Esophagus muscularis mucosa (tissue), 4 donors: Measurements from ENCODE around the gene ZNF711.

Source experiments
- CTCF ChIP-seq, 3 experiments: fragments of 200-600 bp in 2 of 3; fragments of 450-650 bp in 1 of 3; sonication (generic) in 2 of 3; IDR thresholded peaks; one replicate each; pipeline ENCODE4 v1.5.1; 2017 to 2019; ENCODE audit warnings: antibody characterized with exemption in 3 of 3, mild to moderate bottlenecking in 2 of 3, moderate library complexity in 1 of 3
- EP300 ChIP-seq: sonication (generic); formaldehyde crosslinking; IDR thresholded peaks from one replicate; pipeline ENCODE4 v1.6.1; 2017; ENCODE audit warnings: antibody characterized with exemption
- POLR2A ChIP-seq: fragments of 450-650 bp; IDR thresholded peaks from one replicate; pipeline ENCODE4 v1.6.1; 2017; ENCODE audit warnings: antibody characterized with exemption, moderate library complexity, mild to moderate bottlenecking, low read depth
- POLR2AphosphoS5 ChIP-seq, 2 donors: sonication (generic); formaldehyde crosslinking; IDR thresholded peaks; one replicate each; pipeline ENCODE4 v1.6.1; 2017; ENCODE audit warnings: antibody characterized with exemption in 2 of 2

- TF ChIP-seq CTCF (IDR thresholded peaks at IDR 0.05) (no peak), POLR2A (no peak), EP300 (no peak), POLR2AphosphoS5 (IDR thresholded peaks at IDR 0.05) (no peak)
Measured at GRCh38 chrX:85243155-85243554, 636 bp upstream of the ZNF711 start.
